HG02943 (cell line): ENCODE results near the gene SNX24.
"Not testable (repeated sequence)": the region's sequence is repeated elsewhere in the genome, so short reads cannot be mapped to it uniquely, and the experiment has no call there.

ENCODE experiments used
- ATAC-seq: cut with Tn5 transposase; IDR thresholded peaks from one replicate; pipeline ENCODE4 v1.9.1; 2021; ENCODE audit warnings: mild to moderate bottlenecking, low read depth, moderate library complexity; ENCODE audit not compliant: unreplicated experiment

Gene SNX24

GRCh38 chr5:122870219-122870856, 24.9 kb downstream of the SNX24 start:
- no peak for ATAC-seq

- ATAC-seq, result no peak
Measured at GRCh38 chr5:122871661-122872060, 26.2 kb downstream of the SNX24 start.

GRCh38 chr5:122874179-122874875, 28.9 kb downstream of the SNX24 start:
- ATAC-seq, result no peak

GRCh38 chr5:122877518-122877917, 32.1 kb downstream of the SNX24 start:
- ATAC-seq, result no peak

GRCh38 chr5:122879076-122879475, 33.7 kb downstream of the SNX24 start:
- ATAC-seq, result no peak

- no peak for ATAC-seq
Measured at GRCh38 chr5:122880170-122880689, 34.8 kb downstream of the SNX24 start.

GRCh38 chr5:122880749-122881148, 35.3 kb downstream of the SNX24 start:
- peak; percentile 68 for ATAC-seq

GRCh38 chr5:122882831-122883230, 37.4 kb downstream of the SNX24 start:
- no peak for ATAC-seq

- no peak for ATAC-seq
Measured at GRCh38 chr5:122885045-122885517, 39.7 kb downstream of the SNX24 start.

GRCh38 chr5:122885891-122886290, 40.5 kb downstream of the SNX24 start:
- no peak for ATAC-seq

- no peak for ATAC-seq
Measured at GRCh38 chr5:122895141-122895540, 49.7 kb downstream of the SNX24 start.

- ATAC-seq, result no peak
Measured at GRCh38 chr5:122896598-122897282, 51.3 kb downstream of the SNX24 start.

- no peak for ATAC-seq
Measured at GRCh38 chr5:122897283-122897602, 51.8 kb downstream of the SNX24 start.

GRCh38 chr5:122901346-122901745, 55.9 kb downstream of the SNX24 start:
- ATAC-seq, result no peak

GRCh38 chr5:122902263-122902662, 56.9 kb downstream of the SNX24 start:
- no peak for ATAC-seq

GRCh38 chr5:122906768-122907167, 61.4 kb downstream of the SNX24 start:
- ATAC-seq, result no peak

GRCh38 chr5:122907276-122907675, 61.9 kb downstream of the SNX24 start:
- no peak for ATAC-seq

- no peak for ATAC-seq
Measured at GRCh38 chr5:122908108-122908507, 62.7 kb downstream of the SNX24 start.

GRCh38 chr5:122908662-122909061, 63.2 kb downstream of the SNX24 start:
- no peak for ATAC-seq

GRCh38 chr5:122909470-122910100, 64.2 kb downstream of the SNX24 start:
- no peak for ATAC-seq

- ATAC-seq, result not testable (repeated sequence)
Measured at GRCh38 chr5:122913436-122913835, 68.0 kb downstream of the SNX24 start.
